Esophagus (tissue), 2 donors: ENCODE data around the gene BMERB1. TPM values are rescaled to one million over a fixed set of nuclear protein-coding genes. Genes with fewer than 3 reads are reported as not detected.
"Not testable (repeated sequence)": the region's sequence is repeated elsewhere in the genome, so short reads cannot be mapped to it uniquely, and the experiment has no call there.

Experiments used
- H3K27ac ChIP-seq, 2 donors: one replicate each; pipeline ENCODE4 v1.5.1; 2013; ENCODE audit warnings: low read depth in 2 of 2, mild to moderate bottlenecking in 2 of 2, inconsistent platforms in 1 of 2, low read length in 1 of 2, moderate library complexity in 1 of 2
- H3K27me3 ChIP-seq, 2 donors: one replicate each; pipeline ENCODE4 v1.6.1; 2013; ENCODE audit warnings: low read length in 2 of 2, control low read depth in 1 of 2, mild to moderate bottlenecking in 1 of 2; ENCODE audit not compliant: insufficient read depth in 2 of 2, control insufficient read depth in 1 of 2
- H3K36me3 ChIP-seq, 2 donors: one replicate each; pipeline ENCODE4 v1.6.1; 2013; ENCODE audit warnings: low read length in 1 of 2; ENCODE audit not compliant: control insufficient read depth in 2 of 2, insufficient read depth in 2 of 2
- H3K4me1 ChIP-seq, 2 donors: one replicate each; pipeline ENCODE4 v1.6.1; 2013; ENCODE audit warnings: low read length in 1 of 2; ENCODE audit not compliant: control insufficient read depth in 2 of 2, insufficient read depth in 2 of 2
- H3K4me3 ChIP-seq, 2 donors: one replicate each; pipeline ENCODE4 v1.5.1; 2013; ENCODE audit warnings: low read length in 2 of 2, mild to moderate bottlenecking in 2 of 2, low read depth in 1 of 2, moderate library complexity in 1 of 2
- H3K9me3 ChIP-seq, 2 donors: one replicate each; pipeline ENCODE4 v1.6.1; 2013; ENCODE audit warnings: mild to moderate bottlenecking in 2 of 2, low read depth in 1 of 2, low read length in 1 of 2, moderate library complexity in 1 of 2; ENCODE audit not compliant: control insufficient read depth in 2 of 2, insufficient read depth in 1 of 2
- WGBS, 2 donors: extraction: QIAGEN DNeasy Blood & Tissue Kit; methylation state at CpG; one replicate each; pipeline ENCODE4 v1.1.7; 2013; 5-methylcytosine and 5-hydroxymethylcytosine counted together
- polyA plus RNA-seq, 2 donors: library from polyadenylated mRNA; stranded (reverse); fragments of 200-250 nt; gene quantifications; one replicate each; pipeline ENCODE4 v1.2.3, GENCODE V29; 2013
- donor health status: healthy with polysubstance abuse.
- donor health status: Bipolar disorder and iron deficiency.

Gene BMERB1
- polyA plus RNA-seq, 2 donors = 2.4 to 9.5 TPM

GRCh38 chr16:15542261-15542660, 107.9 kb downstream of the BMERB1 start:
- H3K4me3 ChIP-seq = no peak overlapping the region
- no peaks in the 10 kb centered on the region for H3K36me3 ChIP-seq
- H3K27me3 ChIP-seq = no peaks in the 10 kb centered on the region
- H3K27ac ChIP-seq = no peak overlapping the region
- 94% methylated on average over 7 of the region's 7 CpGs for WGBS, 2 donors
- H3K4me1 ChIP-seq = no peaks in the 10 kb centered on the region
- no peaks in the 10 kb centered on the region for H3K9me3 ChIP-seq

- 89% methylated on average over 6 of the region's 6 CpGs for WGBS, 2 donors
- H3K4me3 ChIP-seq = no peak overlapping the region
- H3K4me1 ChIP-seq = no peaks in the 10 kb centered on the region
- H3K27ac ChIP-seq = no peak overlapping the region
- no peaks in the 10 kb centered on the region for H3K9me3 ChIP-seq
- no peaks in the 10 kb centered on the region for H3K27me3 ChIP-seq
- no peaks in the 10 kb centered on the region for H3K36me3 ChIP-seq
Observed at GRCh38 chr16:15542734-15543347, 108.5 kb downstream of the BMERB1 start.

DNA sequence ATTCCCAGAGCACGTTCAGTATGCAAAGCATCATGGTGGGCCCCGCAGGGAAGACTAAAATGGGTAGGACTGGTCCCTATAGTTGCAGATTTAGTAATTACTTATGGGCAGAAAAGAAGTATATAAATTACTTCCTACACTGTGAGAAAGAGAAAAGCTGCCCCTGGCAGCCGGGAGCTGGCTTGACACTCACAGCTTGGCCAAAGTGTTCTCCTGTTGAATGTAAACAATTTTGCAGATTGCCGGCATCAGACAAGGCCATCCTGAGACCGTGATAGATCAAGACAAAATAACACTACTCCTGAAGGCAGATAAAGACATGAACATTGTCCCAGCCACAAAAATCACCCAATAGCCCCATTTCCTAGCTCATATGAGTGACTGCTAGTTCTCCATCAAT, 110.0 kb downstream of the BMERB1 start:
- WGBS, 2 donors = 45 to 53% methylated on average over 5 of the region's 5 CpGs
- H3K4me1 ChIP-seq = no peaks in the 10 kb centered on the region
- H3K27me3 ChIP-seq = no peaks in the 10 kb centered on the region
- no peak overlapping the region for H3K27ac ChIP-seq
- H3K4me3 ChIP-seq = no peak overlapping the region
- no peaks in the 10 kb centered on the region for H3K9me3 ChIP-seq
- no peaks in the 10 kb centered on the region for H3K36me3 ChIP-seq

DNA sequence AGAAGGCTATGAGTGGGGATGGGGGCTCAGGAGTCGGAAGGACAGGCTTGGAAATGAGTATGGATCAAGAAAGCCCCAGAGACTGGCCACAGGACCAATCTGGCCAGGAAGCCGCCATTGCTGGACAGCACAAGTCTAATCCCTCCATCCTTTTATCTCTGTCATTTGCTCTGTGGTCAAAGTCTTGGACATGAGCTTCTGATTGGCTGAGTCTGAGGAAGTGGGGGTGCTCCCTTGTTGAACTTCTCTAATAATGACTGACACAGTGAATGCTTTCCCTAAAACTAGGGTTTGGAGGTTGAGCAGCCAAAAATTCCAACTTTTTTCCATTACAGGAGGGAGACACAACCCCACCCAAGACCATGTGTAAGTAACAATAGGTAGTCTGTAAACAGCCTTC, 111.2 kb downstream of the BMERB1 start:
- no peak overlapping the region for H3K27ac ChIP-seq
- no peaks in the 10 kb centered on the region for H3K27me3 ChIP-seq
- no peaks in the 10 kb centered on the region for H3K4me1 ChIP-seq
- 94 to 95% methylated on average over 2 of the region's 2 CpGs for WGBS, 2 donors
- H3K9me3 ChIP-seq = no peaks in the 10 kb centered on the region
- no peak overlapping the region for H3K4me3 ChIP-seq
- no peaks in the 10 kb centered on the region for H3K36me3 ChIP-seq

- not testable (repeated sequence) for H3K27me3 ChIP-seq, H3K9me3 ChIP-seq, H3K36me3 ChIP-seq, H3K4me1 ChIP-seq, H3K4me3 ChIP-seq
- 72 to 73% methylated on average over 13 of the region's 13 CpGs for WGBS, 2 donors
- peak overlapping the region in 1 of 2 donors; percentile 3 for H3K27ac ChIP-seq
Observed at GRCh38 chr16:15547072-15547767, 112.8 kb downstream of the BMERB1 start.

- H3K4me1 ChIP-seq = no peaks in the 10 kb centered on the region
- no peaks in the 10 kb centered on the region for H3K9me3 ChIP-seq
- H3K27me3 ChIP-seq = no peaks in the 10 kb centered on the region
- H3K36me3 ChIP-seq = no peaks in the 10 kb centered on the region
- WGBS, 2 donors = 96 to 97% methylated on average over 6 of the region's 6 CpGs
- no peak overlapping the region for H3K27ac ChIP-seq
- H3K4me3 ChIP-seq = no peak overlapping the region
Observed at GRCh38 chr16:15547768-15548096, 113.3 kb downstream of the BMERB1 start.

DNA sequence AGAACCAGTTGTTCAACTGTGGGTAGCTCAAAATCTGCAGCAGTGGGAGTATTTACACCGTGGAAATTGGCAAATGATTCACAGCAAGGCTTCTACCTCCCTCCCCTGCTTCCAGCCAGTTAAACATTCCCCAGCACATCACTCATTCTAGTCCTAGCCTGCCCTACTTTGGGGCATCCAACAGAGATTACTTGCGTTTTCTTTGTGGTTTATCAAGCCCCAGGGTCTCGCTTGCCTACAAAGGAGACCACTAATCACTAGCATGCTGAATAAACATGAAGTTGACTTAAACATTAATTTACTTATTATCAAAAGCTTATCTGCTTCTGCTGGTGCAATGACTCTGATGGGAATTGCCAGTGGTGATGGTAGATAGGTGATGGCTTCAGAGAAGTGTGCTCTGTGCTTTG, 114.1 kb downstream of the BMERB1 start:
- WGBS, 2 donors = 46 to 53% methylated on average over 3 of the region's 3 CpGs
- no peaks in the 10 kb centered on the region for H3K4me1 ChIP-seq
- no peak overlapping the region for H3K4me3 ChIP-seq
- H3K27me3 ChIP-seq = no peaks in the 10 kb centered on the region
- H3K27ac ChIP-seq = no peak overlapping the region
- H3K36me3 ChIP-seq = no peaks in the 10 kb centered on the region
- no peaks in the 10 kb centered on the region for H3K9me3 ChIP-seq

DNA sequence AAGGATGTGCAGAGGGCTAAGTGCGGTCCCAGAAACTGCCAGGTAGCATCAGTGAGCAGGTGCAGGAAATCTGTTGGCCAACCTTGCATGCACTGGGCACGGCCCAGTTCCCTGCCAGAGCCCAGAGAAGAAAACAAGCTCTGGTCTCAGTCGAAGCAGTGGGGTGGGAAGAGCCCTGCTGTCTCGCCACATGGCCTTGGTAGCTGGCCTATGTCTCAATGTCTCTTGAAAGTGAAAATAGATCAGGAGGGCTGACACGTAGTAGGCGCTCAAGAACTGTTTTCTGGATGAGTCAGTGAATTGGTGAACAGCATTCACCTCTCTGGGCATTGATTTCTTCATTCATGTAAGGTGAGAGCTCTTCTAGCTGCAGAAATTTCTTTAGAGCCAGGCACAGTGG, 118.1 kb downstream of the BMERB1 start:
- 84 to 88% methylated on average over 6 of the region's 6 CpGs for WGBS, 2 donors
- H3K9me3 ChIP-seq = no peaks in the 10 kb centered on the region
- H3K27me3 ChIP-seq = no peaks in the 10 kb centered on the region

DNA sequence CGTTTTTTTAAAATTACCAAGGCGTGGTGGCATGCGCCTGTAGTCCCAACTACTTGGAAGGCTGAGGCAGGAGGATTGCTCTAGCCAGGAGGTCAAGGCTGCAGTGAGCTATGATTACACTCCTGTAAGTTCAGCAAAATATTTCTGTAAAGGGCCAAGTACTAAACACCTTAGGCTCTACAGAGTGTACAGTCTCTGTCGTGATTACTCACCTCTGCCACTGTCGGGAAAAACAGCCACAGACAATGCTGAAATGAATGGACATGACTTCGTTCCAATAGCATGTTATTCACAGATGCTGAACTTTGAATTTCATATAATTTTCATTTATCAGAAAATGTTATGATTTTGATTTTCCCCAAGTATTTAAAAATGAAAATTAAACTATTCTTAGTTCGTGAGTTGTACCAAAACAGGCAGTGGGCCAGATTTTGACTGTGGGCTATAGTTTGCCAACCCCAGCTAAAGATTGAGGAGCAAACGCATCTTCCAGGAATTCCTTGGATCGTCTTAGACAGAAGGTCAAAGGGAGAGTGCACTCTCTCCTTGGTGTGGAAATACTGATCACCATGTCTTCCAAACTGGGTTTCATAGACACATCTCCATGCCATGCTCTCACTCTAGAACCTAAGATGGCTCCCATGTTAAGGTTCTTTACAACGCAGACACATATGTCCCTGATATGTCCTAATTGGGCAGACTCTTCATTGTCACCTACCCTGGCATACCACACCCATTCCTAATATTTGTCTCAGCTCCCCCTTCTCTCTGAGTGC, 119.1 kb downstream of the BMERB1 start:
- Histone ChIP-seq H3K9me3 (no peaks in the 10 kb centered on the region), H3K27ac (no peak overlapping the region), H3K4me3 (no peak overlapping the region), H3K4me1 (no peaks in the 10 kb centered on the region), H3K36me3 (no peaks in the 10 kb centered on the region), H3K27me3 (no peaks in the 10 kb centered on the region)
- WGBS, 2 donors = 61 to 72% methylated on average over 10 of the region's 10 CpGs

More for the DNA sequence above, 118.1 kb downstream of the BMERB1 start:
- Histone ChIP-seq H3K27ac (no peak overlapping the region), H3K36me3 (no peaks in the 10 kb centered on the region), H3K4me1 (no peaks in the 10 kb centered on the region), H3K4me3 (no peak overlapping the region)
